ENCODE data around the gene C20orf204.

GRCh38 chr20:64084685-64085152 lies 48.7 kb downstream of the C20orf204 start:
- TF ChIP-seq YY1 (IDR thresholded peaks at IDR 0.05; ENCODE audit: insufficient read depth, insufficient read length) (no peak), SUZ12 (IDR thresholded peaks at IDR 0.05; ENCODE audit: extremely low read depth, insufficient read depth, insufficient read length) (no peak), ZNF274 (IDR thresholded peaks at IDR 0.05; ENCODE audit: low read depth, low read length) (no peak)

Measured in NT2/D1 (cell line).